ENCODE data around the gene LCN2.
"Not testable (repeated sequence)": the region's sequence is repeated elsewhere in the genome, so short reads cannot be mapped to it uniquely, and the experiment has no call there.

The LCN2 gene

GRCh38 chr9:128163523-128164306 is 14.5 kb downstream of the LCN2 start:
- no peak for DNase-seq (ENCODE audit: low read depth in 2 of 3, low spot score in 2 of 3)

- no peak for DNase-seq (ENCODE audit: low read depth in 2 of 3, low spot score in 2 of 3)
Observed at GRCh38 chr9:128164307-128164885, 15.1 kb downstream of the LCN2 start.

- DNase-seq (ENCODE audit: low read depth in 2 of 3, low spot score in 2 of 3) = no peak
Observed at GRCh38 chr9:128166169-128166568, 16.9 kb downstream of the LCN2 start.

GRCh38 chr9:128167209-128167608 is 18.0 kb downstream of the LCN2 start:
- DNase-seq (ENCODE audit: low read depth in 2 of 3, low spot score in 2 of 3) = no peak

- DNase-seq (ENCODE audit: low read depth in 2 of 3, low spot score in 2 of 3) = no peak
Observed at GRCh38 chr9:128168731-128169308, 19.6 kb downstream of the LCN2 start.

- DNase-seq (ENCODE audit: low read depth in 2 of 3, low spot score in 2 of 3) = no peak
Observed at GRCh38 chr9:128169492-128169891, 20.2 kb downstream of the LCN2 start.

GRCh38 chr9:128169925-128170324 is 20.7 kb downstream of the LCN2 start:
- DNase-seq (ENCODE audit: low read depth in 2 of 3, low spot score in 2 of 3) = no peak

GRCh38 chr9:128174062-128174461 is 24.8 kb downstream of the LCN2 start:
- DNase-seq (ENCODE audit: low read depth in 2 of 3, low spot score in 2 of 3) = no peak

- no peak for DNase-seq (ENCODE audit: low read depth in 2 of 3, low spot score in 2 of 3)
Observed at GRCh38 chr9:128175102-128175563, 25.9 kb downstream of the LCN2 start.

GRCh38 chr9:128175726-128176125 is 26.5 kb downstream of the LCN2 start:
- no peak for DNase-seq (ENCODE audit: low read depth in 2 of 3, low spot score in 2 of 3)

- DNase-seq (ENCODE audit: low read depth in 2 of 3, low spot score in 2 of 3) = no peak
Observed at GRCh38 chr9:128178806-128179431, 29.7 kb downstream of the LCN2 start.

GRCh38 chr9:128180001-128180400 is 30.7 kb downstream of the LCN2 start:
- no peak for DNase-seq (ENCODE audit: low read depth in 2 of 3, low spot score in 2 of 3)

GRCh38 chr9:128180447-128180846 is 31.2 kb downstream of the LCN2 start:
- no peak for DNase-seq (ENCODE audit: low read depth in 2 of 3, low spot score in 2 of 3)

- DNase-seq (ENCODE audit: low read depth in 2 of 3, low spot score in 2 of 3) = not testable (repeated sequence)
Observed at GRCh38 chr9:128181480-128181879, 32.2 kb downstream of the LCN2 start.

GRCh38 chr9:128182893-128183588 is 33.8 kb downstream of the LCN2 start:
- DNase-seq (ENCODE audit: low read depth in 2 of 3, low spot score in 2 of 3) = no peak

- no peak for DNase-seq (ENCODE audit: low read depth in 2 of 3, low spot score in 2 of 3)
Observed at GRCh38 chr9:128185979-128186965, 37.0 kb downstream of the LCN2 start.

GRCh38 chr9:128187361-128187760 is 38.1 kb downstream of the LCN2 start:
- no peak for DNase-seq (ENCODE audit: low read depth in 2 of 3, low spot score in 2 of 3)

GRCh38 chr9:128188209-128188608 is 39.0 kb downstream of the LCN2 start:
- DNase-seq (ENCODE audit: low read depth in 2 of 3, low spot score in 2 of 3) = no peak

GRCh38 chr9:128190013-128190412 is 40.8 kb downstream of the LCN2 start:
- no peak for DNase-seq (ENCODE audit: low read depth in 2 of 3, low spot score in 2 of 3)

Data from activated CD8-positive, alpha-beta memory T cell treated with anti-CD3 and anti-CD28 coated beads for 48 hours (primary cell).